Neural progenitor cell (in vitro differentiated cells): ENCODE measurements around the gene PTPN5. TPM values are rescaled to one million over a fixed set of nuclear protein-coding genes. Genes with fewer than 3 reads are reported as not detected.

Experiments used
- DNase-seq: peaks from one replicate; pipeline ENCODE4 v3.0.0-alpha.2; 2016; ENCODE audit warnings: low spot score
- H2AFZ ChIP-seq: fragments of 200-600 bp; sonication (generic); replicated peaks from 2 replicates; pipeline ENCODE4 v1.6.1; 2016; ENCODE audit warnings: antibody characterized with exemption
- H3F3A ChIP-seq: fragments of 200-600 bp; sonication (generic); 2 replicates; pipeline ENCODE4 v1.6.1; 2016; ENCODE audit warnings: antibody characterized with exemption, low read depth
- H3K27ac ChIP-seq: fragments of 200-600 bp; sonication (generic); 2 replicates; pipeline ENCODE4 v1.5.1; 2016; ENCODE audit warnings: mild to moderate bottlenecking
- H3K27me3 ChIP-seq: fragments of 200-600 bp; sonication (generic); 2 replicates; pipeline ENCODE4 v1.6.1; 2016; ENCODE audit warnings: mild to moderate bottlenecking, moderate library complexity
- H3K36me3 ChIP-seq: fragments of 200-600 bp; sonication (generic); 2 replicates; pipeline ENCODE4 v1.5.1; 2016
- H3K4me1 ChIP-seq: fragments of 200-600 bp; sonication (generic); 2 replicates; pipeline ENCODE4 v1.6.1; 2016; ENCODE audit warnings: mixed run types
- H3K4me2 ChIP-seq: fragments of 200-600 bp; sonication (generic); 2 replicates; pipeline ENCODE4 v1.6.1; 2016
- H3K4me3 ChIP-seq: fragments of 200-600 bp; sonication (generic); 2 replicates; pipeline ENCODE4 v1.5.1; 2016
- H3K79me2 ChIP-seq: fragments of 200-600 bp; sonication (generic); 2 replicates; pipeline ENCODE4 v1.6.1; 2016; ENCODE audit warnings: low read depth
- H3K9ac ChIP-seq: fragments of 200-600 bp; sonication (generic); 2 replicates; pipeline ENCODE4 v1.6.1; 2016
- H3K9me3 ChIP-seq: fragments of 200-600 bp; sonication (generic); 2 replicates; pipeline ENCODE4 v1.5.1; 2016; ENCODE audit warnings: low read depth
- H4K20me1 ChIP-seq: fragments of 200-600 bp; sonication (generic); 2 replicates; pipeline ENCODE4 v1.6.1; 2016; ENCODE audit warnings: low read depth
- H3K27ac Mint-ChIP-seq: 3 replicates; pipeline ENCODE4 v1.8.0; 2021; ENCODE audit warnings: mixed read lengths
- H3K27me3 Mint-ChIP-seq: 2 replicates; pipeline ENCODE4 v1.8.0; 2022; ENCODE audit warnings: low read depth, mild to moderate bottlenecking, inconsistent platforms, moderate library complexity, mixed read lengths; ENCODE audit not compliant: insufficient read depth
- H3K36me3 Mint-ChIP-seq: 3 replicates; pipeline ENCODE4 v1.8.0; 2021; ENCODE audit warnings: mixed read lengths
- H3K4me1 Mint-ChIP-seq: 3 replicates; pipeline ENCODE4 v1.8.0; 2021; ENCODE audit warnings: mixed read lengths
- H3K4me3 Mint-ChIP-seq: 3 replicates; pipeline ENCODE4 v1.8.0; 2021; ENCODE audit warnings: mild to moderate bottlenecking, moderate library complexity, mixed read lengths
- H3K9me3 Mint-ChIP-seq: 3 replicates; pipeline ENCODE4 v1.8.0; 2020; ENCODE audit warnings: mixed read lengths
- EZH2 ChIP-seq: fragments of 200-600 bp; sonication (generic); IDR thresholded peaks from 2 replicates; pipeline ENCODE4 v1.6.1; 2017; ENCODE audit warnings: antibody characterized with exemption, mild to moderate bottlenecking, moderate library complexity
- EZH2phosphoT487 ChIP-seq: fragments of 200-600 bp; sonication (generic); IDR thresholded peaks from 2 replicates; pipeline ENCODE4 v1.6.1; 2017; ENCODE audit warnings: antibody characterized with exemption
- total RNA-seq: library from RNA; depleted of rRNA; stranded (reverse); fragments of >200 nt; gene quantifications from 2 replicates; pipeline ENCODE4 v1.2.3, GENCODE V29; 2015; ENCODE audit warnings: low replicate concordance
- TF ChIP-seq, protein P1 (sequence below): fragments of 200-600 bp; sonication (generic); IDR thresholded peaks from 2 replicates; pipeline ENCODE4 v1.5.1; 2017; ENCODE audit warnings: antibody characterized with exemption, mild to moderate bottlenecking

The PTPN5 gene
- total RNA-seq, 1 donor from 2014 or later: 8.5 TPM

DNA sequence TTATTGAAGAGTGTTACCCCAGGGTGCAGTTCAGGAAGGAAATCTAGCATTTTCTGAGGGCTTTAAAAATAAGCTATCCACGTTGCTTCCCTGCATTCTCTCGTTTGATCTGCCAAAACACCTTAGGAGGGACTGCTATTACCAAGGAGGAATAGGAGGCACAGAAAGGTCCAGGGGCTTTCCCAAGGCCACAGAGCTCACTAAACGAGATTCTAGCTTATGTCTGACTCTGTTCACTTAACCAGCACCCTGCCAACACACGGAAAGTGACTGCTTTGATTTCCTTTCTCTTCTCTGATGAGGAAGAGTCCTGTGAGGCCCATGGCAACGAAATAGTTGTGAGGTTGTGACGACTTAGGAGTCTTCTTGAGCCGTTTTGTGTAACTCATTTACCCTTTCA, 3.4 kb upstream of the PTPN5 start:
- H3K36me3 ChIP-seq: no peaks in the 10 kb centered on the region
- no peaks in the 10 kb centered on the region for H3K9me3 ChIP-seq
- peaks cover 30% of the 10 kb centered on the region for H3F3A ChIP-seq
- Mint-ChIP-seq H3K4me3 (no peak overlapping the region), H3K27me3 (peaks cover 32% of the 10 kb centered on the region), H3K27ac (no peak overlapping the region), H3K36me3 (no peaks in the 10 kb centered on the region), H3K9me3 (no peaks in the 10 kb centered on the region), H3K4me1 (peaks cover 9% of the 10 kb centered on the region)
- H3K27me3 ChIP-seq: peaks cover 88% of the 10 kb centered on the region
- H3K79me2 ChIP-seq: no peaks in the 10 kb centered on the region
- H4K20me1 ChIP-seq: no peaks in the 10 kb centered on the region
- TF ChIP-seq, protein P1, sequence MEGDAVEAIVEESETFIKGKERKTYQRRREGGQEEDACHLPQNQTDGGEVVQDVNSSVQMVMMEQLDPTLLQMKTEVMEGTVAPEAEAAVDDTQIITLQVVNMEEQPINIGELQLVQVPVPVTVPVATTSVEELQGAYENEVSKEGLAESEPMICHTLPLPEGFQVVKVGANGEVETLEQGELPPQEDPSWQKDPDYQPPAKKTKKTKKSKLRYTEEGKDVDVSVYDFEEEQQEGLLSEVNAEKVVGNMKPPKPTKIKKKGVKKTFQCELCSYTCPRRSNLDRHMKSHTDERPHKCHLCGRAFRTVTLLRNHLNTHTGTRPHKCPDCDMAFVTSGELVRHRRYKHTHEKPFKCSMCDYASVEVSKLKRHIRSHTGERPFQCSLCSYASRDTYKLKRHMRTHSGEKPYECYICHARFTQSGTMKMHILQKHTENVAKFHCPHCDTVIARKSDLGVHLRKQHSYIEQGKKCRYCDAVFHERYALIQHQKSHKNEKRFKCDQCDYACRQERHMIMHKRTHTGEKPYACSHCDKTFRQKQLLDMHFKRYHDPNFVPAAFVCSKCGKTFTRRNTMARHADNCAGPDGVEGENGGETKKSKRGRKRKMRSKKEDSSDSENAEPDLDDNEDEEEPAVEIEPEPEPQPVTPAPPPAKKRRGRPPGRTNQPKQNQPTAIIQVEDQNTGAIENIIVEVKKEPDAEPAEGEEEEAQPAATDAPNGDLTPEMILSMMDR: no peak
- no peak for TF ChIP-seq EZH2
- no peak for TF ChIP-seq EZH2phosphoT487
- H3K27ac ChIP-seq: no peak overlapping the region
- no peak overlapping the region for H3K4me3 ChIP-seq
- DNase-seq: no peak
- H3K4me1 ChIP-seq: peaks cover 12% of the 10 kb centered on the region
- H3K9ac ChIP-seq: no peak overlapping the region
- H2AFZ ChIP-seq: no peak overlapping the region
- no peak overlapping the region for H3K4me2 ChIP-seq

DNA sequence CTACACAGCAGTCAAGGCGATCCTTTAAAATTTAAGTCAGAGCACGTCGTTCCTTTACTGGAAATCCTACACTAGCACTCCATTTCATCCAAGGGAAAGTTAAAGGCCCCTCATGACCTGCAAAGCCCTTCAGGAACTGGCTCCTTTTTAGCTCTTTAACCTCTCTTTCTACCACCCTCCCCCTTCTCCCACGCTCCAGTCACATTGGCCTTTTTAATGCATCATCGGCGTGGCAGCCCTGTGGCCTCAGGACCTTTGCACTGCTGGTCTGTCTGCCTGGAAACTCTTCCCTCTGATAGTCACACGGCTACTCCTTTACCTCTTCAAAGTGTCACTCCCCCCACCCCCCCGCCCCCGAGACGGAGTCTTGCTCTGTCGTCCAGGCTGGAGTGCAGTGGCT, 1.2 kb upstream of the PTPN5 start:
- no peak overlapping the region for H2AFZ ChIP-seq
- no peak overlapping the region for H3K27ac Mint-ChIP-seq

DNA sequence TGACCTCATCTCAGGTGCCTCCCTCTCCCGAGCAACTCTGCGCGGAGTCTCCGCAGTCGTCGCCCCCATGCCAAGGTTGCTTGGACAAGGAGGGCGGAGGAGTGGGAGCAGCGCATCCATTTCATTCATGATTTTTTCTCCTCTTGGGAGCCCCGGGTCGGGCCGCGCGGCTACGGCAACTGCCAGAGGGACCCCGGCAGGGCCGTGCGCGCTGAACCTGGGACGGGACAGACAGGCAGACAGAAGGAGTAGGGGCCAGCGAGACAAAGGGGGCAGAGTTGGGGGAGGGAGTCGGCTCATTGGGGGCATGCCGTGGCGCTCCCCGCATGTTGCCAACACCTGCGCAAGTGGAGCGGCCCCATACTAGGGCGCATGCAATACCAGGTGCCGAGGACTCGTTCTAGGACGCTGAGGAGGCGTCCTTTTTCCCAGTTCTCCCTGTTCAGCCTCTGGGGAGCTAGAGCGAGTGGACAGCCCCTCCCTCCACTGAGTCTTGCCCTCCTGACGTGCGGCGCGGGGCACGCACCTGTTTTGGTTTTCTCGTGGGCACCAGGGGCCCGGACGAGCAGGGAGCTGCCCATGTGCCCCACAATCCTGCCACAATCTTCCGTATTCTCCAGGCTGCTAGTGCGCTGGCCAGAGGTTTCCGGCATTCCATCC, 501 bp upstream of the PTPN5 start:
- H2AFZ ChIP-seq: peak overlapping the region; percentile 97

More for the DNA sequence above, 1.2 kb upstream of the PTPN5 start:
- Histone ChIP-seq H3K27me3 (peaks cover 93% of the 10 kb centered on the region), H3K9me3 (no peaks in the 10 kb centered on the region), H3K27ac (no peak overlapping the region), H3K36me3 (no peaks in the 10 kb centered on the region), H3K4me3 (peak overlapping the region; percentile 69), H3K79me2 (no peaks in the 10 kb centered on the region), H4K20me1 (no peaks in the 10 kb centered on the region), H3F3A (peaks cover 30% of the 10 kb centered on the region), H3K9ac (no peak overlapping the region), H3K4me2 (peak overlapping the region; percentile 96), H3K4me1 (peaks cover 12% of the 10 kb centered on the region)
- Mint-ChIP-seq H3K27me3 (peaks cover 47% of the 10 kb centered on the region), H3K36me3 (no peaks in the 10 kb centered on the region), H3K9me3 (no peaks in the 10 kb centered on the region), H3K4me1 (peaks cover 9% of the 10 kb centered on the region), H3K4me3 (peak overlapping the region; percentile 84)
- DNase-seq: no peak
- TF ChIP-seq EZH2phosphoT487: no peak
- TF ChIP-seq EZH2: no peak
- TF ChIP-seq, protein P1: no peak

More for the DNA sequence above, 501 bp upstream of the PTPN5 start:
- H3K27me3 ChIP-seq: peaks cover 91% of the 10 kb centered on the region
- Mint-ChIP-seq H3K9me3 (no peaks in the 10 kb centered on the region), H3K4me3 (peak overlapping the region; percentile 84), H3K4me1 (peaks cover 9% of the 10 kb centered on the region), H3K36me3 (no peaks in the 10 kb centered on the region), H3K27ac (no peak overlapping the region), H3K27me3 (peaks cover 47% of the 10 kb centered on the region)
- peak overlapping the region; percentile 96 for H3K4me2 ChIP-seq
- H3K4me3 ChIP-seq: peak overlapping the region; percentile 69
- peaks cover 30% of the 10 kb centered on the region for H3F3A ChIP-seq
- no peaks in the 10 kb centered on the region for H3K36me3 ChIP-seq
- H3K9me3 ChIP-seq: no peaks in the 10 kb centered on the region
- peaks cover 12% of the 10 kb centered on the region for H3K4me1 ChIP-seq
- TF ChIP-seq, protein P1: no peak
- TF ChIP-seq EZH2phosphoT487 (peak; percentile 7), EZH2 (no peak)
- H3K27ac ChIP-seq: no peak overlapping the region
- no peaks in the 10 kb centered on the region for H4K20me1 ChIP-seq
- H3K79me2 ChIP-seq: no peaks in the 10 kb centered on the region
- no peak for DNase-seq
- no peak overlapping the region for H3K9ac ChIP-seq
